ENCODE data around the gene HTRA3.

HTRA3 gene

DNA sequence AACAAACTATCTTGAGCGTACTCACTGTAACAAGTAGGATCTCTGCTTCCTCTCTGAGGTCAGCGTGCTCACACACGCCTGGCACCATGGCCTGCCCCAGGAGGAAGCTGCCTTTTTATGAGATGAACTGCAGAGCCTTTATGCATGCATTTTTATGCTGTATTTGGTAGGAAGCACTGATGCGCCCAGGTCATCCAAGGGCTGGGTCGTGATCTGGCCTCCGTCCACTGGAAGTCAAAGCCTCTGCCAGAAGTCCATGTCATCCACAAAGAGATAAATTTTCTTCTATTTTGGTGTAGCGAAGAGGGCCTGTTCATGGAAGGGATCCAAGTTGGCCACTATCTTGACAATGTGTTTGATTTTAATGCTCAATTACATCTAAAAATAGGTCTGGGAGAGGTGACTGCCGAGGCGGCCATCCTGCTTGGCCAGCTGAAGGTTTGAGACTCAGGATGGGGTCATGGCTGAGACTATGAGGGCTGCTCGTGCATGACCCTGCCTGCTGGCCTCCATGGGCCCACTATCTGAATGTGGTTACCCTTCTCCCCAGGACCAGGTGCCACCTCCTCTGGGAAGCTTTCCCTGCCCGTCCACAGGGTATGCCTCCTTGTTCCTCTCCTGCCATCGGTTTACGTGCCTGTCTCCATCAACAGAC is 50.3 kb downstream of the HTRA3 start:
- no peak overlapping the region for H3K4me3 ChIP-seq (replicated peaks; ENCODE audit: insufficient read depth, low read length)

DNA sequence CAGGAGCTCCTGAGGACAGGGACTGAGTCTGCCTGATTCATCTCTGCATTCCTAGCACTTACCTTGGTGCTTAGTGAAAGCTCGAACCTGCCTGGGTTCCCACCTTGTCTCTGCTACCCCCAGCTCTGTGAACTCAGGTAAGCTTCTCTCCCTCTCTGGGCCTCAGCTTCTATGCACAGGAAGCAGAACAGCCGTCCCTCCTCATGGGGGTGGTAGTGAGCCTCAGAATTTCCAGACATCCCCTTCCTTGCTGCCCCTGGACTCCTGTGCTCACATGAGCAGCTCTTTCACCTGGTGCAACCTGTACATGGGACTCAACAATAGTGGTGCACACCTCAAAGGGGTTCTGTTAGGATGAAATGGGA is 50.8 kb downstream of the HTRA3 start:
- Histone ChIP-seq H3K27ac (replicated peaks) (no peak overlapping the region), H3K4me3 (replicated peaks; ENCODE audit: insufficient read depth, low read length) (no peak overlapping the region), H3K27me3 (ENCODE audit: insufficient read depth, poor library complexity, severe bottlenecking) (no peaks in the 10 kb centered on the region)
- peak in 1 of 2 experiments; percentile 23 for DNase-seq (ENCODE audit: low read depth in 1 of 2, low spot score in 1 of 2)
- no peak for TF ChIP-seq POLR2AphosphoS5 (IDR thresholded peaks at IDR 0.05; ENCODE audit: low read depth)
- TF ChIP-seq, protein P1, sequence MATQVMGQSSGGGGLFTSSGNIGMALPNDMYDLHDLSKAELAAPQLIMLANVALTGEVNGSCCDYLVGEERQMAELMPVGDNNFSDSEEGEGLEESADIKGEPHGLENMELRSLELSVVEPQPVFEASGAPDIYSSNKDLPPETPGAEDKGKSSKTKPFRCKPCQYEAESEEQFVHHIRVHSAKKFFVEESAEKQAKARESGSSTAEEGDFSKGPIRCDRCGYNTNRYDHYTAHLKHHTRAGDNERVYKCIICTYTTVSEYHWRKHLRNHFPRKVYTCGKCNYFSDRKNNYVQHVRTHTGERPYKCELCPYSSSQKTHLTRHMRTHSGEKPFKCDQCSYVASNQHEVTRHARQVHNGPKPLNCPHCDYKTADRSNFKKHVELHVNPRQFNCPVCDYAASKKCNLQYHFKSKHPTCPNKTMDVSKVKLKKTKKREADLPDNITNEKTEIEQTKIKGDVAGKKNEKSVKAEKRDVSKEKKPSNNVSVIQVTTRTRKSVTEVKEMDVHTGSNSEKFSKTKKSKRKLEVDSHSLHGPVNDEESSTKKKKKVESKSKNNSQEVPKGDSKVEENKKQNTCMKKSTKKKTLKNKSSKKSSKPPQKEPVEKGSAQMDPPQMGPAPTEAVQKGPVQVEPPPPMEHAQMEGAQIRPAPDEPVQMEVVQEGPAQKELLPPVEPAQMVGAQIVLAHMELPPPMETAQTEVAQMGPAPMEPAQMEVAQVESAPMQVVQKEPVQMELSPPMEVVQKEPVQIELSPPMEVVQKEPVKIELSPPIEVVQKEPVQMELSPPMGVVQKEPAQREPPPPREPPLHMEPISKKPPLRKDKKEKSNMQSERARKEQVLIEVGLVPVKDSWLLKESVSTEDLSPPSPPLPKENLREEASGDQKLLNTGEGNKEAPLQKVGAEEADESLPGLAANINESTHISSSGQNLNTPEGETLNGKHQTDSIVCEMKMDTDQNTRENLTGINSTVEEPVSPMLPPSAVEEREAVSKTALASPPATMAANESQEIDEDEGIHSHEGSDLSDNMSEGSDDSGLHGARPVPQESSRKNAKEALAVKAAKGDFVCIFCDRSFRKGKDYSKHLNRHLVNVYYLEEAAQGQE (IDR thresholded peaks at IDR 0.05; ENCODE audit: insufficient replicate concordance, low read depth), result no peak
- TF ChIP-seq GABPA (IDR thresholded peaks at IDR 0.05; ENCODE audit: low read depth), result no peak
- TF ChIP-seq, protein P2, sequence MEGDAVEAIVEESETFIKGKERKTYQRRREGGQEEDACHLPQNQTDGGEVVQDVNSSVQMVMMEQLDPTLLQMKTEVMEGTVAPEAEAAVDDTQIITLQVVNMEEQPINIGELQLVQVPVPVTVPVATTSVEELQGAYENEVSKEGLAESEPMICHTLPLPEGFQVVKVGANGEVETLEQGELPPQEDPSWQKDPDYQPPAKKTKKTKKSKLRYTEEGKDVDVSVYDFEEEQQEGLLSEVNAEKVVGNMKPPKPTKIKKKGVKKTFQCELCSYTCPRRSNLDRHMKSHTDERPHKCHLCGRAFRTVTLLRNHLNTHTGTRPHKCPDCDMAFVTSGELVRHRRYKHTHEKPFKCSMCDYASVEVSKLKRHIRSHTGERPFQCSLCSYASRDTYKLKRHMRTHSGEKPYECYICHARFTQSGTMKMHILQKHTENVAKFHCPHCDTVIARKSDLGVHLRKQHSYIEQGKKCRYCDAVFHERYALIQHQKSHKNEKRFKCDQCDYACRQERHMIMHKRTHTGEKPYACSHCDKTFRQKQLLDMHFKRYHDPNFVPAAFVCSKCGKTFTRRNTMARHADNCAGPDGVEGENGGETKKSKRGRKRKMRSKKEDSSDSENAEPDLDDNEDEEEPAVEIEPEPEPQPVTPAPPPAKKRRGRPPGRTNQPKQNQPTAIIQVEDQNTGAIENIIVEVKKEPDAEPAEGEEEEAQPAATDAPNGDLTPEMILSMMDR (IDR thresholded peaks at IDR 0.05; ENCODE audit: insufficient read depth, low read length), result no peak
- no peak for TF ChIP-seq SPI1 (IDR thresholded peaks at IDR 0.05; ENCODE audit: borderline replicate concordance, low read depth)

More for the DNA sequence above, 50.3 kb downstream of the HTRA3 start:
- no peak for TF ChIP-seq SPI1 (IDR thresholded peaks at IDR 0.05; ENCODE audit: borderline replicate concordance, low read depth)
- TF ChIP-seq GABPA (IDR thresholded peaks at IDR 0.05; ENCODE audit: low read depth), result no peak
- TF ChIP-seq, protein P2 (IDR thresholded peaks at IDR 0.05; ENCODE audit: insufficient read depth, low read length), result no peak
- no peak for TF ChIP-seq POLR2AphosphoS5 (IDR thresholded peaks at IDR 0.05; ENCODE audit: low read depth)
- TF ChIP-seq, protein P1 (IDR thresholded peaks at IDR 0.05; ENCODE audit: insufficient replicate concordance, low read depth), result no peak
- no peaks in the 10 kb centered on the region for H3K27me3 ChIP-seq (ENCODE audit: insufficient read depth, poor library complexity, severe bottlenecking)
- no peak overlapping the region for H3K27ac ChIP-seq (replicated peaks)
- peak in 1 of 2 experiments; percentile 64 for DNase-seq (ENCODE audit: low read depth in 1 of 2, low spot score in 1 of 2)

DNA sequence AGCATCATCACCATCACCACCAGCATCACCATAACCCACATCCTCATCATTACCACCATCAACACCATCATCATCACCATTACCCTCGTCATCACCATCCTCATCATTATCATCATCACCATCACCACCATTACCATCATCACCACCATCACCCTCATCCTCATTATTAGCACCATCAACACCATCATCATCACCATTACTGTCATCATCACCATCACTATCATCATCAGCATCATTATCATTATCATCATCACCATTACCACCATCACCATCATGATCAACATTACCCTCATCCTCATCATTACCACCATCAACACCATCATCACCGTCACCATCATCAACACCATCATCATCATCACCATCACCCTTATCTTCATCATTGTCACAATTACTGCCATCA is 51.7 kb downstream of the HTRA3 start:
- TF ChIP-seq, protein P2 (IDR thresholded peaks at IDR 0.05; ENCODE audit: insufficient read depth, low read length), result no peak
- TF ChIP-seq POLR2AphosphoS5 (IDR thresholded peaks at IDR 0.05; ENCODE audit: low read depth) (no peak), SPI1 (IDR thresholded peaks at IDR 0.05; ENCODE audit: borderline replicate concordance, low read depth) (no peak)
- Histone ChIP-seq H3K27ac (replicated peaks) (no peak overlapping the region), H3K27me3 (ENCODE audit: insufficient read depth, poor library complexity, severe bottlenecking) (no peaks in the 10 kb centered on the region), H3K4me3 (replicated peaks; ENCODE audit: insufficient read depth, low read length) (no peak overlapping the region)
- no peak for DNase-seq (ENCODE audit: low read depth in 1 of 2, low spot score in 1 of 2)

DNA sequence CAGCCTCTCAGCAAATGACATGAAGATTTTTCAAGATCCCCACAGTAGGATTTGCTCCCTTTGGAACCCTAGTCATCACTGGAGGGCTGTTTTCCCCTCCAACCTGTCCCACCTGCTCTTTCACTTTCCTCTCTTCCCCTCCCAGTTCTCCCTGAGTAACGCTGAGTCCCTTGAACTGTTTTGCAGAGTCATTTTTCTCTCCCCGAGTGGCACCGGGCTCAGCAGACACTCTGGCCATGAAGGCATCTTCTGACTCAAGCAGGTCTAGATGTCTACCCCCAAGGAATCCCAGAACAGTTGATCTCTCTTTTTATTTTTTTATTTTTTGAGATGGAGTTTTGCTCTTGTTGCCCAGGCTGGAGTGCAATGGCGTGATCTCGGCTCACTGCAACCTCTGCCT is 52.2 kb downstream of the HTRA3 start:
- DNase-seq (ENCODE audit: low read depth in 1 of 2, low spot score in 1 of 2), result no peak
- H3K27ac ChIP-seq (replicated peaks), result no peak overlapping the region
- H3K4me3 ChIP-seq (replicated peaks; ENCODE audit: insufficient read depth, low read length), result no peak overlapping the region
- TF ChIP-seq, protein P2 (IDR thresholded peaks at IDR 0.05; ENCODE audit: insufficient read depth, low read length), result no peak
- no peak for TF ChIP-seq SPI1 (IDR thresholded peaks at IDR 0.05; ENCODE audit: borderline replicate concordance, low read depth)
- TF ChIP-seq, protein P1 (IDR thresholded peaks at IDR 0.05; ENCODE audit: insufficient replicate concordance, low read depth), result no peak
- TF ChIP-seq POLR2AphosphoS5 (IDR thresholded peaks at IDR 0.05; ENCODE audit: low read depth), result no peak
- TF ChIP-seq GABPA (IDR thresholded peaks at IDR 0.05; ENCODE audit: low read depth), result no peak
- no peaks in the 10 kb centered on the region for H3K27me3 ChIP-seq (ENCODE audit: insufficient read depth, poor library complexity, severe bottlenecking)
